Measurements from ENCODE around the gene DPY30.

Gene DPY30

GRCh38 chr2:32064021-32064601, 24.5 kb upstream of the DPY30 start:
- ATAC-seq, result peak; percentile 0; the same call in 2 of the 3 replicates
- TF ChIP-seq BACH2 (CRISPR knock-in tag; IDR thresholded peaks at IDR 0.05; ENCODE audit: borderline replicate concordance) (no peak), CREB5 (CRISPR knock-in tag; IDR thresholded peaks at IDR 0.05; ENCODE audit: low read depth) (no peak), ARNTL (CRISPR knock-in tag; IDR thresholded peaks at IDR 0.05; ENCODE audit: borderline replicate concordance, low read depth) (no peak), ZFP30 (CRISPR knock-in tag; IDR thresholded peaks at IDR 0.05) (no peak), POU6F1 (CRISPR knock-in tag; IDR thresholded peaks at IDR 0.05; ENCODE audit: borderline replicate concordance, low read depth) (no peak), RARB (CRISPR knock-in tag; IDR thresholded peaks at IDR 0.05) (no peak), ZFP3 (CRISPR knock-in tag; IDR thresholded peaks at IDR 0.05) (no peak), CSRNP3 (CRISPR knock-in tag; IDR thresholded peaks at IDR 0.05) (no peak), CSDC2 (CRISPR knock-in tag; IDR thresholded peaks at IDR 0.05) (no peak), ZNF70 (CRISPR knock-in tag; IDR thresholded peaks at IDR 0.05) (no peak), ISL1 (CRISPR knock-in tag; IDR thresholded peaks at IDR 0.05) (no peak), TOX (CRISPR knock-in tag; IDR thresholded peaks at IDR 0.05; ENCODE audit: borderline replicate concordance) (no peak), GLIS3 (CRISPR knock-in tag; IDR thresholded peaks at IDR 0.05) (no peak), SNAI2 (CRISPR knock-in tag; IDR thresholded peaks at IDR 0.05) (no peak)
- TF ChIP-seq, protein P1, sequence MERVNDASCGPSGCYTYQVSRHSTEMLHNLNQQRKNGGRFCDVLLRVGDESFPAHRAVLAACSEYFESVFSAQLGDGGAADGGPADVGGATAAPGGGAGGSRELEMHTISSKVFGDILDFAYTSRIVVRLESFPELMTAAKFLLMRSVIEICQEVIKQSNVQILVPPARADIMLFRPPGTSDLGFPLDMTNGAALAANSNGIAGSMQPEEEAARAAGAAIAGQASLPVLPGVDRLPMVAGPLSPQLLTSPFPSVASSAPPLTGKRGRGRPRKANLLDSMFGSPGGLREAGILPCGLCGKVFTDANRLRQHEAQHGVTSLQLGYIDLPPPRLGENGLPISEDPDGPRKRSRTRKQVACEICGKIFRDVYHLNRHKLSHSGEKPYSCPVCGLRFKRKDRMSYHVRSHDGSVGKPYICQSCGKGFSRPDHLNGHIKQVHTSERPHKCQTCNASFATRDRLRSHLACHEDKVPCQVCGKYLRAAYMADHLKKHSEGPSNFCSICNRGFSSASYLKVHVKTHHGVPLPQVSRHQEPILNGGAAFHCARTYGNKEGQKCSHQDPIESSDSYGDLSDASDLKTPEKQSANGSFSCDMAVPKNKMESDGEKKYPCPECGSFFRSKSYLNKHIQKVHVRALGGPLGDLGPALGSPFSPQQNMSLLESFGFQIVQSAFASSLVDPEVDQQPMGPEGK (CRISPR knock-in tag; IDR thresholded peaks at IDR 0.05; ENCODE audit: borderline replicate concordance), result no peak

- ATAC-seq, result peak; percentile 94
- TF ChIP-seq ISL1 (CRISPR knock-in tag; IDR thresholded peaks at IDR 0.05), result no peak
- no peak for TF ChIP-seq ZFP3 (CRISPR knock-in tag; IDR thresholded peaks at IDR 0.05)
- no peak for TF ChIP-seq ARNTL (CRISPR knock-in tag; IDR thresholded peaks at IDR 0.05; ENCODE audit: borderline replicate concordance, low read depth)
- no peak for TF ChIP-seq ESRRG (CRISPR knock-in tag; IDR thresholded peaks at IDR 0.05)
- TF ChIP-seq, protein P1 (CRISPR knock-in tag; IDR thresholded peaks at IDR 0.05; ENCODE audit: borderline replicate concordance), result peak; percentile 70; the same call in 1 of the 2 replicates
- peak; percentile 62; the same call in 1 of the 2 replicates for TF ChIP-seq CSDC2 (CRISPR knock-in tag; IDR thresholded peaks at IDR 0.05)
These were observed 23.9 kb upstream of the DPY30 start, which contains the start of gene SPAST for GRCh38 chr2:32063310-32064020. TSS of gene SPAST (plus strand) at chr2:32063556. CDS start at chr2:32063832, 276 bp downstream.

DNA sequence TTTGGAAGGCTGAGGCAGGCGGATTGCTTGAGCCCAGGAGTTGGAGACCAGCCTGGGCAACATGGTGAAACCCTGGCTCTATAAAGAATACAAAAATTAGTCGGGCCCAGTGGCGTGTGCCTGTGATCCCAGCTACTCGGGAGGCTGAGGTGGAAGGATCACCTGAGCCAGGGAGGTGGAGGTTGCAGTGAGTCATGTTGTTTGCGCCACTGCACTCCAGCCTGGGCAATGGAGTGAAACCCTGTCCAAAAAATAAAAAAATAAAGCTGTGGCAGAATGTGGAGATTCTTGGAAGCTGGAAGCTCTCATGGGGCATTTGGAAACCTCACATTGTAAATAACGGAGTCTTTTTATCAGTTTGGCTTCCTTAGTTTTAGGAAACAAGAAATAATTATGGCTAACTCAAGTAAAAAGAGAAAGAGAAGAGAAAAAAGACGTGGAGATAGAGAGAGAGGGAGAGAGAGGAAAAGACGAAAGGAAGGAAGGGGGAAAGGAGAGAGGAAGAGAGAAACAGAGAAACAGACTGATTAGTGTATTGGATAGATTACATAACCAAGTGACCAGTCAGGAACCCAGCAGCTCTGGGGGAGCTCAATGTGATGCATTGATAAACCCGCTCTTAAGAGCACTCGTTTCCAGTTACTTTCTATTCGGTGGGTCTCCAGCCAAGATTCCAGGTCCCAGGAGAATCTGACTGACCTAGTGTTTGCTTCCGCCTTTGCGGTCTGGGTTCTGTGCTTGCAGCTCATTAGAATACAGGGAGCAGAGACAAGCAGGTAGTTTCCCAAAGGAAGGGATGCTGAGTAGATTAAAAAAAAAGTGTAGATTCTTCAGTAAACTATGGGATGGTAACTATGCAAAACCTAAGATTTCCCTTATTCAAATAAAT, 22.6 kb upstream of the DPY30 start:
- ATAC-seq, result 0 out of 3 replicates have a peak, but pooled peaks have one; percentile 1
- no peak for TF ChIP-seq PPARA (CRISPR knock-in tag; IDR thresholded peaks at IDR 0.05; ENCODE audit: borderline replicate concordance)
- TF ChIP-seq ZFP3 (CRISPR knock-in tag; IDR thresholded peaks at IDR 0.05), result no peak
- TF ChIP-seq, protein P2, sequence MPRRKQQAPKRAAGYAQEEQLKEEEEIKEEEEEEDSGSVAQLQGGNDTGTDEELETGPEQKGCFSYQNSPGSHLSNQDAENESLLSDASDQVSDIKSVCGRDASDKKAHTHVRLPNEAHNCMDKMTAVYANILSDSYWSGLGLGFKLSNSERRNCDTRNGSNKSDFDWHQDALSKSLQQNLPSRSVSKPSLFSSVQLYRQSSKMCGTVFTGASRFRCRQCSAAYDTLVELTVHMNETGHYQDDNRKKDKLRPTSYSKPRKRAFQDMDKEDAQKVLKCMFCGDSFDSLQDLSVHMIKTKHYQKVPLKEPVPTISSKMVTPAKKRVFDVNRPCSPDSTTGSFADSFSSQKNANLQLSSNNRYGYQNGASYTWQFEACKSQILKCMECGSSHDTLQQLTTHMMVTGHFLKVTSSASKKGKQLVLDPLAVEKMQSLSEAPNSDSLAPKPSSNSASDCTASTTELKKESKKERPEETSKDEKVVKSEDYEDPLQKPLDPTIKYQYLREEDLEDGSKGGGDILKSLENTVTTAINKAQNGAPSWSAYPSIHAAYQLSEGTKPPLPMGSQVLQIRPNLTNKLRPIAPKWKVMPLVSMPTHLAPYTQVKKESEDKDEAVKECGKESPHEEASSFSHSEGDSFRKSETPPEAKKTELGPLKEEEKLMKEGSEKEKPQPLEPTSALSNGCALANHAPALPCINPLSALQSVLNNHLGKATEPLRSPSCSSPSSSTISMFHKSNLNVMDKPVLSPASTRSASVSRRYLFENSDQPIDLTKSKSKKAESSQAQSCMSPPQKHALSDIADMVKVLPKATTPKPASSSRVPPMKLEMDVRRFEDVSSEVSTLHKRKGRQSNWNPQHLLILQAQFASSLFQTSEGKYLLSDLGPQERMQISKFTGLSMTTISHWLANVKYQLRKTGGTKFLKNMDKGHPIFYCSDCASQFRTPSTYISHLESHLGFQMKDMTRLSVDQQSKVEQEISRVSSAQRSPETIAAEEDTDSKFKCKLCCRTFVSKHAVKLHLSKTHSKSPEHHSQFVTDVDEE (CRISPR knock-in tag; IDR thresholded peaks at IDR 0.05), result no peak
- TF ChIP-seq ZC3H10 (CRISPR knock-in tag; IDR thresholded peaks at IDR 0.05), result no peak
- TF ChIP-seq CSRNP3 (CRISPR knock-in tag; IDR thresholded peaks at IDR 0.05), result no peak
- no peak; the same call in 1 of the 2 replicates for TF ChIP-seq CREB5 (CRISPR knock-in tag; IDR thresholded peaks at IDR 0.05; ENCODE audit: low read depth)
- no peak for TF ChIP-seq ZNF8 (CRISPR knock-in tag; IDR thresholded peaks at IDR 0.05)
